ENCODE results near the gene LRRN2.
A peak's percentile ranks its signal among the peaks of the same experiment; 100 is the strongest.

LRRN2 gene

DNA sequence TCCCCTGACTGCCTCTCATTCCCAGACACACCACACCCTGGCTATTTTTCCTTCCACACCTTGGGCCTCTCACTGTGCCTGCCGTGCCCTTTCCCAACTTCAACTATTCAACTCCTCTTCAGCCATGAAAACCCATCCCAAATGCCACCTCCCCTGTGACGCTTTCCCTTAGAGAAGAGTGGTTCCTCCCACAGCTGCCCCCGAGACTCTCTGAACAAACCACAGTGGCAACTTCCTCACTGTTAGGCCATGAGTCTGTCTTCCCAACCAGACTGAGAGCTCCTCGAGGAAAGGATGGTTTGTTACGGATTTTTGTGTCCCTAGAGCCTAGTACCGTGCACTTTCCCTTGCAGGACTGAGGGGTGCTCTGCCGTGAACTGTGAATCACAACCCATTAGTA, 59.2 kb downstream of the LRRN2 start:
- DNase-seq = no peak

DNA sequence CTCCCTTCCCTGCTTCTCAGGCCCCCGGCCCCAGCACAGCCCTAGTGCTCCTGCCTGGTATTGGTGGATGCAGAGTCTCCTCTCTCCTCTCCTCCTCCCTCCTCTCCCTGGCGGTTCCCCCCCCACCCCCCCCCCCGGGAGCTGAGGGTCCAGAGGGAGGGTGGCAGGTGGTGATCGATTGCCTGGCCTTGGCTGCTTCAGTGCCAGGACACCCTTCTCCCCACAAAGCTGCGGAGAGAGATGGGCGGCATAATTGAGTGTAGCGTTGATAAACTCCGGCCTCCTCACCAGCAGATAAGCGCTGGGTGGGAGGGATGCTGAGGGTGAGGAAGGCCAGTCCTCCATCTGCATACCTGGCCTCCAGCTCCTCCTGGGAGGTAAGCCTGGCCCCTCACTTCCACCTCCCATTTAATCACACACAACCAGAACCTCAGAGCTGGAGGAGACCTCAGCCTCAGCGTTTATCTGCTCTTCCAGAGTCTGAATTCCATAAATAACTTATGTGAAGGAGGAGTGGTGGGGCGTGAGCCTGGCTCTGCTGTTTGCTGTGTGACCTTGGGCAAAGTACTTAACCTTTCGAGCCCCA, 60.8 kb downstream of the LRRN2 start:
- DNase-seq = no peak

DNA sequence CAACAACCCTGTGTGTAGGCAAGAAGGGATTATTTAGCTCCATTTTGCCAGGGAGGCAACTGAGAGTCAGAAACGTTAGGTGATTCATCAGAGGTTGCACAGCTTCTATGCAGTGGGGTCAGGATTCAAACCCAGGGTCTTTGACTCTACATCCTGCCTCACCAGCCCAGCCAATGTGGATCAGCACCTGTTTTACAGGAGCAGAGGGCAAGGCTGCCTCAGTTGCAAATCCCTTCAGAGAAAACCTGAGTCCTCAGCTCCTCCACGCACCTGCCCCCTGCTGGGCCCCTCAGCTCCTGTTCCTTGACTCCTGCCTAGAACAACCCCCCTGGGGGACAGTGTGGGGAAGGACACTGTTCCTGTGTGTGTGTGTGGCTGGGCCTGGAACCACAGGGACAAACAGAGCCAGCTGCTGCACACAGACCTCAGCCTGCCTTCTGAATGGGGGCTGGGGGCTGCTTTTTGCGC, 61.6 kb downstream of the LRRN2 start:
- peak; percentile 46 for DNase-seq

DNA sequence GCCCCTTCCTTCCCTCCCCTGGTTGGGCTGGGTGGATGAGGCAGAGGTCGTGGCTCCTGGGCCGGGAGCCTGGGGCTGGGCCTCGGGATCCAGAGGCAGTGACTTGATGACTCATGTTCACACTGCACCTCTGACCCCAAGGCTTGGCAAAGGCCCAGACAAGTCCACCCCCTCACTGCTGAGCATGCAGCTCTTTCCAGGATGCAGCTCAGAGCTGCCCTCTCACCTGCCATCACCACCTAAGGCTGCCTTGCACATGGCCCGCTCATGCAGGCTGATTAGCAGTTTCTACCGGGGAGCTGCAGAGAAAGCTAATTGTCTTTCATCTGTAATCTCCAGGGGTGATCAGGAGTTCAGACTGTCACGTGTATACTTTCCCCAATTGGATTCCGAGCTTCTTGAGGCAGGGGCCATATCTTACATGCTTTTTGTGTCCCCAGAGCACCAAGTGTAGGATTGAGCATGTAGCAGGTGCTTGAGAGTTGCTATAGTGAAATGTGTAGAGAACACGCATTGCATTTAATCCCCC, 62.1 kb downstream of the LRRN2 start:
- DNase-seq = no peak

DNA sequence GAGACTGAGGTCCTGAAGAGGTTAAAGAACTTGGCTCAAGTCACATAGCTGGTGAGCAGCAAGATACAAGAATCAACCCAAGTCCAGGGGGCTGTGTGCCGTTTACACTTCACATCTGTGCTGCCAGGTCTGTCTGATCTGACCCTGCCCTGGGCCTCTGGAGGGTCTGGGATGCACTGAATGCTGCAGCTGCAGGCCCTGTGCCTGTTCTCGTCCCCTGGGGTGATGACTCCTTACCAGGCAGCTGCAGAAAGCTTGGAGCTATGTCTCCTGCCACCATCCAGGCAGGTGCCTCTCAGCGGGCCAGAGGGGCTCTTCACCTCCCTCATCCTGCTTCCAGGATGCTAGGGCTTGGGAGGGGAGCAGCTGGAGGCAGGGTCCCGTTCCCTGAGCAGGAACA, 63.5 kb downstream of the LRRN2 start:
- no peak for DNase-seq

DNA sequence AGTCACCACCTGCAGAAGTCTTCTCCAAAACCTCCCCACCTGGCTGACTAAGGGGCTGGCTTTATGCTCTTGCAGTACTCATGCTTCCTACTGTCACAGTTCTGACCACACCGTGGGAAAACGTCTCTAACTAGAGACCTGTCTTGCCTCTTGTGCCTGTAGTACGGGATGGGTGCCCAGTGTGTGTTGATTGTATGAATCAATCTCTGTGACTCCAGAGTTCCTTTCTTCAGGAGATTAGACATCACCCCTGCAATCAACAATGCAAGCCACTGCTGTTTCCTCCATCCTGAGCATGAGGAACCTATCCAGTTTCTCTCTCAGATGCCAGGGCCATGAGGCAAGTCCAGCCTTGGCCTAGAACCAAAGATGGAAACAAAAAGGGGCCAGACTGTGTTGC, 64.1 kb downstream of the LRRN2 start:
- no peak for DNase-seq

DNA sequence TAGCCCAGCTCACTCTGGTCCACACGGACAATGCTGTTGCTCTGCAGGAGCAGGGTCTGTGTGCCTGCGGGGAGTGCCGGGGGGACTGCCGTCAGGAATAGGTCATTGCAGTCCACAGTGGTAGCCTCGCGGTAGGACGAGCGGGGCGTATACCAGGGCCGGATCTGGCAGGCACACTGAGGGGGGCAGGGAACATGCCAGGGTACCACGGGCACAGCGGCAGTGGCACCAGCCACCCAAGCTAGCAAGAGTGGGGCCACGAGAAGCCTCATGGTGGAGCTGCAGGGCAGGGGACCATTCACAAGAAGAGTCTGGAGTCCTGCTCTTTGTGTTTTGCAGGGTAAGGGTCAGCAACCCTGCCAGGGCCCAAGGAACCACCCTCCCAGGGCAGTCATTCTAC, 65.8 kb downstream of the LRRN2 start:
- no peak for DNase-seq

DNA sequence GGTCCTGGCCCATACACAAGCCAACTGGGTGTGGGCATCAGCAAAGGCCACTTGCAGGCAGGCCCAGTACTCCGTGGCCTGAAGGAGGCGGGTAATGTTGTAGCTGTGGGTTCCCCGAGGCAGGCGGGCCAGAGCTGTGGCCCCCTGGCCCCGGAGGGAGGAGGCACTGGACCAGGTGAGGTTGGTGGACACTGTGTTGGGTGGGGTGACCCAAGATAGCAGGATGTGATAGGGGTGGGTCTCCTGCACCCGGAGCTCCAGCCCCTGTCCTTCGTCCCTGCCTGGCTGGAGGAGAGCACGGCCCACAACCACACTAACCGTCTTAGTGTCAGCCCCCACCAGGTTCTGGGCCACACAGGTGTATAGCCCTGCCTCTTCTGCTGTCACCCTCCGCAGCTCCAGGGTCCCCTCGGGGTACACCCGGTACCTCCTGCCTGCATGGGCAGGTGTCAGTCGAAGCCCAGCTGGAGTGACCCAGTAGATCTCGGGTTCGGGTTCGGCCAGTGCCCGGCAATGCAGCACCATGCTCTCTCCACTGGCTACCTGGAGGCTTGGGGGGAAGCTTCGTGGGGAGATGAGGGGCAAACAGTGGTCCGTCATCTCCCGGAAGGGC, 67.3 kb downstream of the LRRN2 start:
- DNase-seq = no peak

DNA sequence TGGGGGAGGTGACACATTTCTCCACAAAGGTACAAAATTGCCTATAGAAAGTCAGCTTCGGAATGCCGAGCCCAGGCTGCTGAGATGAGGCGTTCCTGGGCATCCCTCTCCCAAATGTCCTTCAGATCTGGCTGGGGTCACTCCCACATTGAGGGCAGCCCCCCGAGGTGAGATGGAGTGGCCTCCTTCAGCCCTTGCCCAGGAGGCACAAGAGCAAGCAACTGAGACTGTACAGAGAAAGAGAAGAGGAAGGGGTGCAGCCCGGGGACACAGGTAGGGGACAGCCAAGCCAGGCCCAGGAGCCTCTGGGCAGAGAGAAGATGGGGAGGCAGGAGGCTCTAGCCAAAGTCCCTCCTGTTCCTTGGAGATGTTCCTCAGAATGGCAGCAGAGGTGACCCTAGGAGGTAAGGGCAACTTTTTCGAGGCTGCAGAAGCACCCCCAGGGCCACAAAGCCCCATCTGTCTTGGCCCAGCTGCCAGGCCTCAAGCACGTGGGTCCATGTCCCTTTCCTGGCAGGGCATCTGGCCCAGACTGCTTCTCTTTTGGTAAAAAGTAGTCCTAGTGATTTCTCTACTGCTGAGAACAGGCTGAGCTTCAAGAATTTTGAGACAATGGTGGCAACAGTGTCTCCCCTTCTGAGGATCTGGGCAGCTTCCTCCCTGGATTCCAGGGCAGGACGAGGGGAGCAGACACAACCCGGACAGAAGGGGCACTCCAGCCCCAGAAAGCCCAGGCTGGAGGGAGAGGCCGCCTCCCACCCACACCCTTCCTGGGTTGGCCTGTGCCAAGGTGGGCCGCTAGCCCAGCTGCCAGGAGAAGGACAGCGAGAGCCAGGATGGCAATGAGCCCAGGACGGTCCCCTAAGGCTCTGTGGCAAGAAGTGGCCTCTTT, 68.0 kb downstream of the LRRN2 start:
- no peak for DNase-seq

DNA sequence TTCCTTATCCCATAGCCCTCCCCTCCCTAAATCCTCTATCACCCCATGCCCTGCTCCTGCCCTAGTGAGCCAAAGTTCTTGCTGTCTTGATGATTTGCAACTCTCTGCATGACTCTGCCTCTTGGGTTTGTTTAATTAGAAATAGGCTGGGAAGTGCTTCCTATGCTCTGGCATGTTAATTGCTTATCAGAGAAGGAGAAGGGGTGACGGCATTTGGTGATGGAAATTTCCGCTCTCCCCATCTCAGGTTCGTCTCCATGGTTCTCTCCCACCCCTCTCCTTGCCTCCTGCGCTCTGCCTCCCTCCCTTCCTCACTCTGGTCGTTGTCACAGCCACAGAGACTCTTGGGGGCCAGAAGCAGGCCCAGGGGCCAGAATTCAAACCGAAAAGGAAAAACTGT, 68.9 kb downstream of the LRRN2 start:
- DNase-seq = no peak

DNA sequence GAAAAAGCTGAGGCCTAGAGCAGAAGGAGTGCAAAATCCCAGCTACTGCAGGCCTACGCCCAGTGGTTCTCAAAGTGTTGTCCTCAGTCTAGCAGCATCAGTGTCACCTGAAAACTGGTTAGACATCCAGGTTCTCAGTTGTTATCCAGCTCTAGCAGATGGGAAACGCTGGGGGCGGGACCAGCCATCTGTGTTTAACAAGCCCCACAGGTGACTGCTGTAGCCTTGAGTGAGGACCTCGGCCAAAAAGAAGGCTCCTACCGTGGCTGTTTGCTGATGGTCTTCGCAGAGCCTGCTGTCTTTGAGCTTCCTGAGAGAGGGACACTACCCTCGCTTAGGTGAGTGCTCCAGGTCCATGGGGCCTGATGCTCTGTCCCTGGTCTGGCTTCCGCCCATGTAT, 69.7 kb downstream of the LRRN2 start:
- DNase-seq = peak; percentile 55

DNA sequence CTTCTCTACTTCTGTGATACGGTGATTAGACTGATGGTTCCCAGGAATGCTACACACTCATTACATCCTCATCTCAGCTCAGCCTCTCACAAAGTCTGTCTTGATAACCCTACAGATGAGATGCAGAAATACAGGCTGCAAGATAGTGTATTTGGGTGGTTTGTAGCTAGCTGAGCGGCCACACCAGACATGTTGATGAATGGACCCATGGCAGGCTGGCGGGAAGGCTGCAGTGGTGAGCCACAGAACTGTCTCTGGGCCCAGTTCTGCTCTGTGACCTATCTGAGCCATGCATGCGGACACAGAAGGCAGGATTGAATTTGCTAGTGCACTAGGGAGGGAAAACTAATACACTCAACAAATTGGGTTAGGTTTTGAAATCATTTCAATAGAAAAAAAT, 71.9 kb downstream of the LRRN2 start:
- no peak for DNase-seq

DNA sequence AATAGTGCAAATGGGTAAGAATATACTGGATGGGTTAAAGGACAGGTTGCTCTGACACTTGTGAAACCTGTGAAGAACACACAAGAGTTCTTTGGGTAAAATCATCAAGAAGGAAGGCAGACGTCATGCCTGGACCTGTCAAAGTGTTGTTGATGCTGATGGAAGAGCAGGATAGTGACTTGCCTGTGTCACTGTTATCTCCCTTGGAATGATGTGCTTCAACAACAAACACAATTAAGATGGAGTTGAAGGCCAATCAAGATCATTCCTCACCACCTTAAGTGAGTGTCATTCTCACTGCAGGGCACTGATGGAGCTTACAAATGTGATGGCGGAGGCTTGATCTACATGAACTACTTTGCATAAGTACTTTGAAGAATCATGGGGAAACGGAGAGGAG, 73.2 kb downstream of the LRRN2 start:
- DNase-seq = no peak

DNA sequence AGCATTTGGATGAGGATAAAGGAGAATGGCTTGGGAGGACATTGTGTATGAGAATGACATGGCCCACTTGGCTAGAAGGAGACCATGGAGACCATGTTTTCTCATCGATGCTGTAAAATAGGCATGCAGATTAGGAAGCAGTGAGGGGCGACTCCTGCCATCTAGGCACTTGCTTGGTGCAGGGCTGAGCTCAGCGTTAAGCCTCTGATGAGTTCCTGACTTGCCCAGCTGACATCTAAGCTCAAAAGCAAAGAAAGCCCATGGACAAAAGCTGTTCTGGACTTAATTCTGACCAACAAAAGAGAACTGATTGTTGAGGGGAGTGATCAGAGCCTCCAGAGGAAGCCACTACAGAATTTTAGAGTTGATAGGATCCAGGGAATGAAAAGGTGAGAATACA, 74.5 kb downstream of the LRRN2 start:
- DNase-seq = no peak

DNA sequence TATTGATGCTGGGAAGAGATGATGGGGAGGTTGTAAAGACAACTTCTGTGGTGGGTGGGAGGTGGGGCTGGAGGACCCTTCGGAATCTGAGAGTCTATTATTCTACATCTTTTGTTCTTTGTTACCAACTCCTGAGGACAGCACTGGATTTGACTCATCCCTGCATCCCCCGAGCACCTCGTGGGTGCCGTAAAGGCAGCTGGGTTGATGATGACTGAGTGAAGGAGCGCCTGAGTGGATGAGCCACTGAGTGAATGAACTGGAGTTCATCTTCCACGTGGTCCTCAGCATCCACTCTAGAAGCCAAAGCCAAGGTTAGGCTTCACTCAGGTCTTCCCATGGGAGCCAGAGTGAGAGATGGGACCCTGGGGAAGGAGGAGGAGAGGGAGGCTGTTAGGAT, 77.6 kb downstream of the LRRN2 start:
- no peak for DNase-seq

DNA sequence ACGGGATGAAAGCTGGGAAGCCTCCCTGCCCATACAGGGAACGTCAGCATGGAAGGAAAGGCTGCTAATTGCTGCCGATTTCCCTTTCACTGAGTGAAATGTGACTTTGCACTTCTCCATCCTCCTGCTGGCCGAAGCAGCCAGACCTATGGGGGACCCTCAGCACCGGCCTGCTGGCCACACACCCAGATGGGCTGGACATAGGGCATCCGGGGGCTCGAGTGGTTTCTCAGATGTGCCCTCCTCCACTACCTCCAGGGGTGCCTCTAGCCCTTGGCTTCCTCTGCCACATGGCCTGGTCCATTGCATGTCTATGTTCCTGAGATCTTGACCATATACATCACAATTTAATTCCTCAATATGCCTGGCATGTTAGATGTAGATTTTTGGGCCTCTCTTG, 79.7 kb downstream of the LRRN2 start:
- DNase-seq = no peak

DNA sequence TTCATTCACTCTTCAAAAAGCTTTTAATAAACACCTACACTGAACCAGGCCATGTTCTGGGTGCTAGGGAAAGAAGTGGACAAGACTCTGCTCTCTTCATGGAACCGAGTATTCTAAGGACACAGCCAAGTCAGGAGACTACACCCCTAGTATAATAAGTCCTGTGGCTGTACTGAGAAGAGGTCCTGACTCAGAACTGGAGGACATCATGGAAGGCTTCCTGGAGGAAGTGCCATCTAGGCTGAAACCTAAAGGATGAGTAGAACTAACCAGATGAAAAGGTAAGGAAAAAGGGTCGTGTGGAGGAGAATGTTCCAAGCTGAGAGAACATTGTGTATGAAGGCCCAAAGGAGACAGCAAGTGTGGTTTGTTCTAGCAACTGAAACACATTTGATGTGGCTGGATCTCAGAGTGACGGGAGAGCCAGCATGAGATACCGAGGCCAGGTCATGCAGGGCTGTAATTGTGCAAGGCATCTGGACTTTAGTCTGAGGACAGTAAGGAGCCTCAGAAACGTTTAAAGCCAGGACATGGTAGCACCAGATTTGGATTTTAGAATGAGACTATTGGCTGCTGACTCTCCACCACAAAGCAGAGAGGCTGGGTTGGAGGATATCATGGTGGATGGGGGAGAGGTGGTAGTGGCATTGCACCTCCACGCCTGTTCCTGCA, 82.5 kb downstream of the LRRN2 start:
- DNase-seq = no peak

DNA sequence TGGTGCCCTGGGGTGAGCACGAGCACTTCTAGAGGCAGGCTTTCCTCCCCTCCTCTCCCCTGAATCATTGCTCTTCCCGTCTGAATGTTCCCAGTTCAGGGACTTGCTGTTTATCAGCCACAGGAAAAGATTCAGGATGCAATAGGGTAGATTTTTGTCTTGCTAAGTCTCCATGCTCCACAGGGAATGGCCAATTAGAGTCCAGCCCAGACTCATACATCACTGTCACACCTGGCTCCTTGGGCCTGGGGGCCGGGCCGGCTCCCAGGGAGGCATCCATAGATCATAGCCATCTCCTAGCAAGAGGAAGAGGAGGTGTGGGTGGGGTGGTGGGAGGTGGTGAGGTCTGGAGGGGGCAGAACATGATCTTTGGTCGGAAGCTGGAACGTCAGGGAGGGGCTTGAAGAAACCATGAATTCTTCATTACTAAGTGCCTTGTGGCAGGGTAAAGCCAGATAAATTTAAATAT, 83.4 kb downstream of the LRRN2 start:
- no peak for DNase-seq

DNA sequence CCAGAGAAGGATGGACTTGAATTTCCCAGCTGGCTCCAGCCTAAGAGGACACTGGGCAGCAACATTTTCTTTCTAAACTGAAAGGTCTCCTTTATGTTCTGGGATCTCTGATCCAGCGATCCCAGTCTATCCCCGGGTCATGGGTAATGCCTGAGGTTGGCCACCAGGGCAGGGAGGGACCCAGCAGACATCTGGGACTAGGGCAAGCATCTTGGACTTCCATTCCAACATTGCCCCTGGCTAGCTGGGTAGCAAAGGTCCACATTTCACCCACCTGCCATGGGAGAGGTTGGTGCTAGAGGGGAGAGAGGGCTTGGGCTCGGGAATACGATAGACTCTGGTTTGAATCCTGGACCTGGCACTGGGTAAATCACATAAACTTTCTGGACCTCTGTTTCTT, 84.6 kb downstream of the LRRN2 start:
- no peak for DNase-seq

DNA sequence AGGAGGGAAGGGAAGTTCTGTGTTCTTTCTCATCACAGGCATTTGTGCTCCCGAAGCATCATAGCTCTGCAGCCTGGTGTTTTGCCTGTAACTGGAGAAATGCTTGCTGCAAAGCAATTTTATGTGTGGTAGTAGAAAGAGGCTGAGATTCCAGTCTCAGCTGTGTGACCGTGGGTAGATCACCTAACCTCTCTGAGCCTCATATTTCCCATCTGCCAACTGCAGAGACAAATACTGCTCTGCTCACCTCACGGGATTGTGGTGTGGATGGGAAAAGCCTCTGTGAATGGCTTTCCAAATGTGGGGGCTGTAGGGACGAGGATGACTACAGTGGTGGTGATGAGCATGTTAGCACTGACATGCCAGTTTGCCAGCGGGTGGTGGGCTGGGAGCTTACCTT, 85.3 kb downstream of the LRRN2 start:
- DNase-seq = no peak

DNA sequence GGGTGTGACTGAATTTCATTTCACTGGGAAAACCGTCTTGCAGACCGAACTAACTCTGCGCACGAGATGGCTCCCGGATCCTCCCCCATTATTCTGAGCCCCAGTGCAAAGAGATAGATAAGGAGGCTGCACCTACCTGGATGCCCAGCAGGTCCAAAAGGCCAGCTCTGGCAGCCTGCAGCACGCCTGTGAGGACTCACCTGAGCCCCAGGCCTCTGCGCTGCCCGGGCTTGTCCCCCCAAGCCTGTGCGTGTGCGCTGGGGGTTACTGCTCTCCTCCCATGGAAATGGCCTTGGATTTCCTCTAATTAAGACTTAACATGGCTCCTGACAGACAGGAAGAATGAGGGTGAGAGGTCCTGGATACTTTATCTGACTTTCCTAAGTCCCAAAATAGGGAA, 85.9 kb downstream of the LRRN2 start:
- DNase-seq = no peak

DNA sequence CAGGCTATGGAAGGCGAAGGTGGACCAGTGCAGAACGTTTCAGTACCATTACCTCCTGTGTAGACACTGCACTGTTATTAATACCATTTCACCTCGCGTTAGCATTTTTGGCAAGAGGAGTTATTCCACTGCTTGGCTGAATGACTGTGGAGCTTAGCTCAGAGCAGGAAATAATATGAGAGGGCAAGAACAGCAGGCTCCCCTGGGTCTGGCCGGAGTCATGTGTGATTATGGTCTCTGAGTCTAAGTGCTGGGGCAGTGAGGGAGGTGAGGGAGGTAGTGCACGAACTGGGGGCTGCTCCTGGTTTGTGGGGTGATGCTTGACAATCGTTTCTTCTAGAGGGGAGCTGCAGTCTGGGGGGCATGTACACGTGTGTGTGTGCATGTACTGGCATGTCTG, 86.4 kb downstream of the LRRN2 start:
- no peak for DNase-seq

DNA sequence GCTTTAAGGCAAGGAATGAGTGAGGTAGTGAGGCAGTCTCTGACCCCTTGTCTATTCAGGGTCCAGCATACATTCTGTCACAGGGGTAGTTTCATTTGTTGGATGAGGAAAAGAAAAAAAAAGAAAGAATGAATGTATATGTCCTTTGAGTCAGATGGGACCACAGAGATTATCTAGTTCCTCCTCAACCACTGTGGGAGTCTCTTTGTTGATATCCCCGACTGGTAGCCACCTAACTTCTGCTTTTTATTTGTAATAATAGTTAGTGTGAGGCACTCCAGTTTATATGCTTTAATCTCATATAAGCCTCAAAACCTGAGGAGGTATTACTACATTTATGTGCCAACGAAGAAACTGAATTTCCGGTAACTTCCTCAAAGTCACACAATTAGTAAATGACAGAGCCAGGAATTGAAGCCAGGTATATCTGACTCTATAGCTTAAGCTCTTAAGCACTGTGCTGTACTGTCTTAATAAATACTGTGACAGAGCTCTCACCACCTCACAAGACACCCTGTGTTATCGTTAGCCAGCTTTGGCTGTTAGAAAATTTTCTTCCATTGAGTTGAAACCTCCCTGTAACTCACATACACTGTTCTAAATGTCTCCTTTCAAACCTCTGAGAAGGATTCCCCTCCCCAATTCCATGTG, 87.1 kb downstream of the LRRN2 start:
- DNase-seq = no peak
